HG03103 (cell line): ENCODE results near the gene KCTD18.

Experiments
- ATAC-seq: cut with Tn5 transposase; IDR thresholded peaks from one replicate; pipeline ENCODE4 v1.9.1; 2021; ENCODE audit warnings: low read depth; ENCODE audit not compliant: unreplicated experiment

KCTD18 gene

DNA sequence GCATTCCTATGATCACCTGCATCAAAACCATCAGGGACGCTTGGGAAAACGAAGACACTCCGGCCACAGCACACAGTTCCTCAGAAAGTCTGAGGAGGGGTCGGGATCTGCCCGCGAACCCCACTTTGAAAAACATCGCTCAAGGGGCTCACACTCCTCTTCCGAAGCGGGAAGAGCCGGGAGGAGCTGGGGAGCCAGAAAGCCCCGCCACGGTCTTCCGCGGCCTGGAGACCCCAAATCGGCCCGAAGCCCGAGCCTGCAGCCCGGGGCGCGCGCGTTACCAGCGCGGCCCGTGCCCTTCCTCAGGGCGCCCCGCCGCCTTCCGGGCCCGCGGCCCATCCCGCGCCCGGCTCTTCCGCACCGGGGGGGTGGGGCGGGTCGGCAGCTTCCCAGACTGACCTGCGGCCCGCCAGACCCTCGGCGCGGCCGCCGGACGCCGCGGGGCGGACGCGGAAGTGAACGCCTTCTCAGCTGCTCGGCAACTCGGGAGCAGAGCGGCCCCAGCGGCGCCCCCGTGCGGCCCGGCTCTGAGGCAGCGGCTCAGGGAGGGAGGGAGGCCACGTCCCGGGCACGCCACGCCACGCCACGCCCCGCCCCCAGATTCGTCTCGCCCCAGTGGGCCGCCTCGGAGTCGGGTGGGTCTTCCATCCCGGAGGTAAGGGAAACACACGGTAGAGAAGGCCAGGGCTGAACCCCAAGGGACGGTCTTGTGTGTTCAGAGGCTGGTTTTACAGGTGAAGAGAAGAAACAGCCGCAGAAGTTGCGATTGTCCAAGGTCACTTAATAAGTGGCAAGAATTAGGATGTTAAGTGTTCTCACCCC lies at the start of gene KCTD18:
Gene KCTD18, minus strand, starts transcription at position 457 of the 822 bp plus-strand sequence. CDS start 3,052 bp downstream, outside the sequence.
- peak; percentile 99 for ATAC-seq

DNA sequence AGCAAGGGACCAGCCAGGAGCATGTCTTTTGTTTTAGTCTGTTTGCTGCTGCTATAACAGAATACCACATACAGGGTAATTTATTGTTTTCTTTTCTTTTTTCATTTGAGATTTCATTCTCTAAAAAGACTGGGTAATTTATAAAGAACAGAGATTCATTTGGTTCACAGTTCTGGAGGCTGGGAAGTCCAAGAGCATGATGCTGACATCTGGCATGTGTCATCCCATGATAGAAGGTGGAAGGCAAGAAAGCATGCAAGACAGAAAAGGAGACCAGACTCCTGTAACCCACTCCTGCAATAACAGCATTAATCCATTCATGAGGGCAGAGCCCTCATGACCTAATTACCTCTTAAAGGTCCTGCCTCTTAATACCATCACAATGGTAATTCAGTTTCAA lies 30.9 kb upstream of the KCTD18 start:
- ATAC-seq, result no peak

DNA sequence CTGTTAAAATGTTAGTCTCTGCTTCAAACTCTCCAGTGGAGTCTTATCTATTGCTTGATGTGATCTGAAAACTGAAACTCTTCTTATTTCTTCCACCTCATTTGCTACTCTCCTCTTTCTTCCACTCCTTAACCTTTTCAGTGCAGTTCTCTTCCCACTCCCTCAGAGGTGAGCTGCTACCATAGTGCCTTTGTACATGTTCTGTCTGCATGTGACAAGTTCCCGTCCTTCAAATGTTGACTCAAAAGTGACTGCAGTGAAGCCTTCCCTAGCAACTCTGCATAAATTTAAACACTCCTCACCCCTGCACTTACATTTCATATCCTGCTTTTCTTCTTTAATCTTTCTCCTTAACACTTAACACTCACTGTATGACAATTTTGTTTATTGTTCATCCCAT lies 28.3 kb upstream of the KCTD18 start:
- ATAC-seq, result no peak

- ATAC-seq, result no peak
Observed at GRCh38 chr2:200534572-200534971, 24.7 kb upstream of the KCTD18 start.

- ATAC-seq, result no peak
Observed at GRCh38 chr2:200533754-200534153, 23.9 kb upstream of the KCTD18 start.

DNA sequence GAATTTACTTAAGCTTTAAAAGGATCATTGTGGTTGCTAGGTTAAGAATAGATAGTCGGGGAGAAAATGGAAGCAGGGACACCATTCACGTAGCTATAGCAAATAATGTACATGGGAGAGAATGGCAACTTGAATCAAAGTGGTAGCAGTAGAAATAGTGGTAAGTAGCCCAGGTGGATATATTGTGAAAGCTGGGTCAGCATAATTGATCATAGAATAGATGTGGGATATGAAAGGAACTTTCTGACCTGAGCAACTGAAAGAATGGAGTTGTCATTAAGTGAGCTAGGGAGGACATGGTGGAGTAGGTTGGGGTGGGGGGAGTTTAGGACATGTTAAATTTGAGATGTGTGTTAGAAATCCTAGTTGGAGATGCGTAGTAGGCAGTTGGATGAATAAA lies 18.4 kb upstream of the KCTD18 start:
- ATAC-seq, result no peak

DNA sequence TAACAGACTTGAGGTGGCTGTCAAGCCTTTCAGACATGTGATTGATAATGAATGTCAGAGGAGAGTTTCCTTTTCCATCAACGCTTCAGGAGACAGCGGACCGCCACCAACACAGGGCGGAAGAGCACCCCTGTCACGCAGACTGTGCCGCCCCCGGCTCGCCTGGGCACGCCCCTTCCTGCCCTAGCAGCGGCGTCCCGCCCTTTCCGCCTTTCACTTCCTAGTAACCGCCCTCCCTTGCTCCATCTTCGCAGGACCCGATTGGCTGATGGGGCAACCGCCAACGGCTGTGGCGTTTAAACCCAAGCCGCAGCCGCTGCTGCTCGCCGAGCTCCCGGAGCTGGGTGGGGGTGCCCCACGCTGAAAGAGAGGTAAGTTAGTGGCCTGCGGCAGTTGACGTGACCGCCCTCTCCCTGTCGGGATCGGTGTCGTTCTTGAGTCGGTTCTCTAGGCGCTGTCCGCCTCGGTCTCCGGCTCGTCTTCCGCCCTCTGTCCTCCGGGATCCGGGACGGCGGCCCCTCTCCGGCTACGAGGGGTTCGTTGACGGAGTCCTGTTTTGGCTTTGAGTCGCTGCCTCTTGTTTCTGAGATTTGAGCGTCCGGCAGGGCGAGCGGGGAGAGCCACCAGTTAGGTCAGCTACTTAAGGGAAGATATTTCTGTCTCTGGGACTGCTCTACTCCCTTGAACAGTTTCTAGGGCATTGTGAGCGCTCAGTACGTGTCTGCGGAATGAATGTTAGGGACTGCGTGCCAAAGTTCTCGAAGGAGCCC lies 16.2 kb upstream of the KCTD18 start, which contains the start of gene SGO2:
Gene SGO2, plus strand, starts transcription at position 326 of the 770 bp plus-strand sequence. CDS start 6,769 bp downstream, outside the sequence.
- peak; percentile 100 for ATAC-seq

- ATAC-seq, result no peak
Observed at GRCh38 chr2:200525551-200525881, 15.6 kb upstream of the KCTD18 start.

- no peak for ATAC-seq
Observed at GRCh38 chr2:200525066-200525465, 15.2 kb upstream of the KCTD18 start.

DNA sequence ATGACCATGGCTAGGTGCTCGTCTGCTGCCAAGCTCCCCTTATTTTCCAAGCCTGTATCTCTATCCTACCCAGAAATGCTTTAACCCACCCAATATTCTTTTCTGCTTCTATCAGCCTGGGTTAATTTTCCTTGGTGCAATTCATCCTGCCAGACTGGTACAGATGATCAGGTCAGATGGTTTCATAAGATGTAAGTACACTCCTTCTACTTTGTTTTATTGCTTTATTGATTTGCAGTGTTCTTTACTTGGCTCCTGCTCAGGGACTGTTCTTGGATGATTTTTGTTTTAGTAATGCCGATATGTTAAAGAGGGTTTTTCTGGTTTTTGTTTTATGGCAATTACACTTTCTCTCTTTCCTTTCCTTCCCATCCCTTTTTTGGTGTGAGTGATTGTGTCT lies 13.7 kb upstream of the KCTD18 start:
- no peak for ATAC-seq

- ATAC-seq, result no peak
Observed at GRCh38 chr2:200523158-200523557, 13.3 kb upstream of the KCTD18 start.

GRCh38 chr2:200515155-200515554 lies 5.3 kb upstream of the KCTD18 start:
- no peak for ATAC-seq

- no peak for ATAC-seq
Observed at GRCh38 chr2:200509235-200509611, 645 bp downstream of the KCTD18 start.

GRCh38 chr2:200507179-200507578 lies 2.7 kb downstream of the KCTD18 start:
- ATAC-seq, result no peak

GRCh38 chr2:200506679-200507078 lies 3.2 kb downstream of the KCTD18 start:
- ATAC-seq, result no peak

DNA sequence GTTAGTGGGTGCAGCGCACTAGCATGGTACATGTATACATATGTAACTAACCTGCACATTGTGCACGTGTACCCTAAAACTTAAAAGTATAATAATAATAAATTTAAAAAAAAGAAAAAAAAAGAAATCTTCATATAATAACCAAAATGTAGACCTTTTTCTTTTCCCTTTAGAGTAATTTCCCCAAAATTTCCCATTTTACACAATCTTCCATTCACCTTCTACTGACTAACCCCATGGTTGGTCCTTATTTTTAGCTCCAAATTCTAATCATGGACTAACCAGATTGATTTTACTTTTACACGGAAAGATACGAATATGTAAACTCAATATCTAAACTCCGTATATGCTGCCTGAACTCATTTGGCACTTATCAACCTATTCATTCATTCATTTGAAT lies 7.7 kb downstream of the KCTD18 start:
- ATAC-seq, result no peak

DNA sequence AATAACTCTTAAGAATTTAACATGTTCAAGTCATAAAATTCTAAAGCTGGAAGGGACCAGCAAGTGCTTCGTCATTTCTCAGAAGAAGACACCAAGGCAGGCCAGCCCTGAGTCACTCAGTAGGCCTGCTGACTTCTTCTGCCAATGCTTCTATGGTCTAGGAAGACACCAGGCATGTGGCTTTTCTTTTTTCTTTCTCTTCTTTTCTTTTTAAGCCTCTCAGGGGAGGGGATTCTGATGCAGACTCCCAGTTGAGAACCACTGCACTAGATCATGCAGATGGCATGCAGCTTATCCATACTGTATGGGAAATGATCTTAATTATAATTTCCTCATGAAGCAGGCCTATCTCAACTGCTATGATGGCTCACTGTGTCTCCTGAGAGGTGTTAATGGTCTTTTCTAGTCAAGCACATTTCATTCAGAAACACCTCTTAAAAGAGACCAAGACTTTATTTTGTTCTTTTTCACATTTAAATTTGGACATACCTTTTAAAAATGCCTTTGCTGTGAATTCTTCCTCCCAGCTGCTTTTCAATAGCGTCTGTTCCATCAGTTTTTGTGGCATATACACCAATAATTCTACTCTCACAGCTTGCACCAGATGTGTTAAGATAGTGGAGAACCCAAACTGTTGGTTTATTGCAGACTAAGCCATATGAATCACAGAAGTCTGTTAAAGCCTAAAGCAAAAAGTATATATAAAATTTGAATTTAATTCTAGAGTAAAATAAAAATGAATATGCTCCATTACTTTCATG lies 11.3 kb downstream of the KCTD18 start:
- no peak for ATAC-seq

- no peak for ATAC-seq
Observed at GRCh38 chr2:200496696-200497095, 13.2 kb downstream of the KCTD18 start.

DNA sequence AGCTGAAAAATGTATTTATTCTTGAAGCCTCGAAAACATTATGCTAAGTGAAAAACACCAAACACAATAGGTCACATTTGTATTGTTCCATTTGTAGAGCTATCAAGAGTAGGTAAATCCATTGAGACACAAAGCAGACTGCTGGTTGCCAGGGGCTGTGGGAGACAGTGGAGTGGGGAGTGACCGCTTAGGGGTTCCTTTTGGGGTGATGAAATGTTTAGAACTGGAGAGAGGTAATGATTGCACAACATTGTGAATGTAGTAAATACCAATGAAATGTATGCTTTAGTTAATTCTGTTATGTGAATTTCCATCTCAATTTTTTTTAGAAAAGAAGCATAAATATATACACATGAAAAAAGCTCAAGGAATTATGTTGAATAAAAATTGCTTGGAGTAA lies 15.8 kb downstream of the KCTD18 start:
- no peak for ATAC-seq

DNA sequence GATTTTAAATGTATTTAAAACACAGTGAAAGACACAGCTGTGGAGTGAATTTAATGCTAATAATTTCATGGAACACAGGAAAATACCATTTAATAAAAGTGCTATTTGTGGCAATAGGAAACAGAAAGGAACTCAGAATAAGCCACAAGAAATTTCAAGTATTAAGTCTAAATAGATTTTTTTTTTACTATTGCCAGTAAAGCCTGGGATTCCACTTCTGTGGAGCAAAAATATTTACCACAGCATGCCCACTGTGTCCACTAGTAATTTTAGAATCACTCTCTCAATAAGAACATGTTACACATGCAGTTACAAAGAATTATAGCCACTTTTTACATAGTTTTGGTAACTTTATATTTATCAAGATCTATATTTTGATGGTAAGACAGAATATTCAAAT lies 17.2 kb downstream of the KCTD18 start:
- ATAC-seq, result no peak

- ATAC-seq, result no peak
Observed at GRCh38 chr2:200490001-200490400, 19.9 kb downstream of the KCTD18 start.
